NCI-H510A (cell line): Measurements from ENCODE around the gene HYPK.

Source experiments
- DNase-seq: peaks from one replicate; lab custom pipeline; 2025; lab: John Stamatoyannopoulos, UW

HYPK gene

GRCh38 chr15:43851251-43851650 is 50.9 kb downstream of the HYPK start:
- DNase-seq: no peak

GRCh38 chr15:43852607-43853006 is 52.2 kb downstream of the HYPK start:
- no peak for DNase-seq
